HepG2 (cell line): ENCODE data around the gene ACO1. TPM values are rescaled to one million over a fixed set of nuclear protein-coding genes. Genes with fewer than 3 reads are reported as not detected.
A peak's percentile ranks its signal among the peaks of the same experiment; 100 is the strongest.

Source experiments
- ADNP ChIP-seq: sonication (generic); formaldehyde crosslinking; IDR thresholded peaks from 2 replicates; pipeline ENCODE4 v1.4.0; 2020; ENCODE audit warnings: missing genetic modification reagents
- DDIT3 ChIP-seq: sonication (generic); formaldehyde crosslinking; IDR thresholded peaks from 2 replicates; pipeline ENCODE4 v1.4.0; 2020; ENCODE audit warnings: mild to moderate bottlenecking, missing genetic modification reagents
- ELF1 ChIP-seq: sonication (generic); formaldehyde crosslinking; IDR thresholded peaks from 2 replicates; pipeline ENCODE4 v1.4.0; 2020; ENCODE audit warnings: missing genetic modification reagents
- ESRRA ChIP-seq: sonication (generic); formaldehyde crosslinking; IDR thresholded peaks from 2 replicates; pipeline ENCODE4 v1.5.1; 2020; ENCODE audit warnings: mild to moderate bottlenecking, low read depth, missing genetic modification reagents
- HDAC6 ChIP-seq: fragments of 200-600 bp; sonication (generic); IDR thresholded peaks from 2 replicates; pipeline ENCODE4 v1.7.0; 2017; ENCODE audit warnings: mild to moderate bottlenecking, antibody characterized with exemption, low read length, low read depth
- HMGXB3 ChIP-seq: sonication (generic); formaldehyde crosslinking; IDR thresholded peaks from 2 replicates; pipeline ENCODE4 v1.4.0; 2020; ENCODE audit warnings: missing genetic modification reagents, borderline replicate concordance
- KDM2A ChIP-seq: sonication (generic); formaldehyde crosslinking; IDR thresholded peaks from 2 replicates; pipeline ENCODE4 v1.4.0; 2020; ENCODE audit warnings: low read depth, missing genetic modification reagents, borderline replicate concordance
- KIAA2018 ChIP-seq: sonication (generic); formaldehyde crosslinking; IDR thresholded peaks from 2 replicates; pipeline ENCODE4 v1.5.0; 2020; ENCODE audit warnings: mild to moderate bottlenecking, missing genetic modification reagents, borderline replicate concordance
- MAX ChIP-seq: IDR thresholded peaks from 2 replicates; pipeline ENCODE4 v1.6.1; 2012; ENCODE audit warnings: inconsistent platforms
- TAF15 ChIP-seq: fragments of 200-400 bp; formaldehyde crosslinking; IDR thresholded peaks from one replicate; pipeline ENCODE4 v1.6.1; 2018; ENCODE audit warnings: mild to moderate bottlenecking, low read depth, low read length; ENCODE audit not compliant: poor library complexity, severe bottlenecking
- ZNF3 ChIP-seq: IDR thresholded peaks from 2 replicates; pipeline ENCODE4 v1.7.0; 2017; ENCODE audit warnings: inconsistent platforms
- ZNF30 ChIP-seq: sonication (generic); formaldehyde crosslinking; IDR thresholded peaks from 2 replicates; pipeline ENCODE4 v1.5.0; 2020; ENCODE audit warnings: mild to moderate bottlenecking, missing genetic modification reagents
- ZNF414 ChIP-seq: sonication (generic); formaldehyde crosslinking; IDR thresholded peaks from 2 replicates; pipeline ENCODE4 v1.5.0; 2020; ENCODE audit warnings: missing genetic modification reagents
- ZNF550 ChIP-seq: sonication (generic); formaldehyde crosslinking; IDR thresholded peaks from 2 replicates; pipeline ENCODE4 v1.4.0; 2020; ENCODE audit warnings: mild to moderate bottlenecking, missing genetic modification reagents, borderline replicate concordance
- polyA plus RNA-seq, 8 experiments: library from polyadenylated mRNA; depleted of rRNA in 3 of 8; stranded (reverse) in 7 of 8; unstranded in 1 of 8; fragments of >200 nt; fragmentation: Illumina TruSeq in 4 of 8; extraction: Trizol in 4 of 8; gene quantifications; 2 replicates each; pipeline versions ENCODE4 v1.2.1 to v1.2.3, GENCODE V29; 2011 to 2016; ENCODE audit warnings: low read depth in 4 of 8, missing spikeins in 1 of 8, mixed read lengths in 1 of 8; ENCODE audit not compliant: insufficient read depth in 1 of 8
- total RNA-seq, 5 experiments: library from RNA; depleted of rRNA; stranded (reverse); fragments of >200 nt; fragmentation: Illumina TruSeq; extraction: Trizol; gene quantifications; 2 replicates each; pipeline ENCODE4 v1.2.3, GENCODE V29; 2016; ENCODE audit warnings: low read depth in 1 of 5

ACO1 gene
- total and polyA plus RNA-seq, 2 of the 13 experiments (the other 11 are each of a cell fraction or from before 2014, with no cell fraction given) = 20.1 to 48.2 TPM

- TF ChIP-seq KDM2A (CRISPR knock-in tag) (peak; percentile 97), ZNF550 (CRISPR knock-in tag) (0 out of 2 replicates have a peak, but pooled peaks have one; percentile 77), ADNP (CRISPR knock-in tag) (no peak), ZNF3 (CRISPR knock-in tag) (no peak), HMGXB3 (CRISPR knock-in tag) (0 out of 2 replicates have a peak, but pooled peaks have one; percentile 15), KIAA2018 (CRISPR knock-in tag) (no peak), HDAC6 (no peak), DDIT3 (CRISPR knock-in tag) (no peak), TAF15 (no peak), MAX (peak; percentile 78), ELF1 (CRISPR knock-in tag) (no peak), ZNF30 (no peak), ESRRA (0 out of 2 replicates have a peak, but pooled peaks have one; percentile 62), ZNF414 (CRISPR knock-in tag) (0 out of 2 replicates have a peak, but pooled peaks have one; percentile 13)
These were observed at the start of gene ACO1 (continued) for GRCh38 chr9:32384364-32385151.
